Measurements from ENCODE around the gene SMAD6.
"Not testable (repeated sequence)": the region's sequence is repeated elsewhere in the genome, so short reads cannot be mapped to it uniquely, and the experiment has no call there.

The SMAD6 gene

DNA sequence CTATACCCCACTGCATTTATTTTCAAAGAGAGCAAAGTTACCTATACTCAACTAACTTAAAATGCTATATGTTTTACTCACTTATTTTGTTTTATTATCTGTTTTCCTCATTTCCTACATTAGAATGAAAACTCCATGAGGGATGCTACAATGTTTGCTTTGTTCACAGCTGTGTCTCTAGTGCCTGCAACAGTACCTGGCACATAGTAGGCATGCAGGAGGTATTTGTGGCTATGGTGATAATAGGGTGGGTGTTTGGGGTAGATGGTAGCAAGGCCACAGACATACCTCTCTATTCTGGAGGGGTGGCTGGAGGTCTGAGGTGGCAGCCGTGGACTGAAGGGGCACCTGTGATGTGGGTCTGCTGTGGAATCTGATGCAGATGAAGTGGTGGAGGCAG lies 24.7 kb upstream of the SMAD6 start:
- FAIRE-seq = no peak

- no peak for FAIRE-seq
Measured at GRCh38 chr15:66679061-66679656, 22.9 kb upstream of the SMAD6 start.

DNA sequence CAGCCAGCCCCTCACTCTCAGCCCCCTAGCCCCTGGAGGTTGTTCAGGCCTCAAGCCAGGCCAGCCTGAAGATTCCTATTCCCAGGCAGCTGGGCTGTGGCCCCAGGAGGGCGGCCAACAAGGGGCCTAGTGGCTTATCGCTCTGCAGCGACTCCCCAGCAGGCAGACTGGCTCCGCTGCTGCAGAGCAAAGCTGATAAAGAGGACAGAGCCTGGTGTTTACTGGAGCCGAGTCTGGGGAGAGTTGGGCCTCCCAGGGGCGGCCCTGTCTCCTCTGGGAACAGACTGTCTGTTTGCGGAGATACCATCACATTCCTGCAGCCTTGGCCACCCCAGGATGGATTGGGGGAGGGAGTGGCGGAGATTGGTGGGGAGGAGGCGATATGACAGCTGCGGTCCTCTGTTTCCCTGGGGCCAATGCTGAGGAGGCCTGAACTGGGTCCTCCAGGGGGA lies 22.4 kb upstream of the SMAD6 start:
- no peak for FAIRE-seq

DNA sequence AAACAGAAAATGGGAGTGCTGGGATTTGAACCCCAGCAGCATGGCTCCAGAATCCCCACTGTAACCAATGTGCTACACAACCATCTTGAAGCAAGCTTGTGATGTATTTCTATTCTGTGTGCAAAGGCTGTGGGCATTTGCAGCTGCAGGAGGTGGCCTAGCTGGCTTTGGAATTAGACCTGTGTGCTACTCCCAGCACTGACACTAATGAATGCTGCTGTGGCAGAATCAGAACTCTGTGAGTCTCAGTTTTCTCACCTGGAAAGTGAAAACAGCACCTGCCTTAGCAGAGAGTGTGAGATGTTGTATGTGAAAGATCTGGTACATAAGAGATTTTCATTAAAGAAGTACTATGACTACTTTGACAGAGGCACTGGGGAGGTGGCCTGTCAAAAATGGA lies 21.5 kb upstream of the SMAD6 start:
- FAIRE-seq = no peak

GRCh38 chr15:66681395-66681794 lies 20.6 kb upstream of the SMAD6 start:
- FAIRE-seq = no peak

GRCh38 chr15:66682246-66682645 lies 19.8 kb upstream of the SMAD6 start:
- FAIRE-seq = no peak

DNA sequence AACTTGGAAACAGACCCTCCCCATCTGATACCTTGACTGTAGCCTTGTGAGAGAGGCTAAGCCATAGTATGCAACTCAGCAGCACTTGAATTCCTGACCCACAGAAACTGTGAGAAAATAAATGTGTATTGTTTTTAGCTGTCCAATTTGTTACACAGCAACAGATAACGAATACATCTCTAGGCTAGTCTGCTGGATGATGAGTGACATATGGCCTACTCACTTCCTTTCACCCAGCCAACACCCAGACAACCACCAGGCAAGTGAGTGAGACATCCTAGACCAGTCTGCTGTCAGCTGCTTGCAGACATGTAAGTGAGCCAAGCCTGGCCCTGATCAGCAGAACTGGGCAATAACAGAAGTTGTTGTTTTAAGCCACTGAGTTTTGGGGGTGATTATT lies 19.2 kb upstream of the SMAD6 start:
- FAIRE-seq = no peak

DNA sequence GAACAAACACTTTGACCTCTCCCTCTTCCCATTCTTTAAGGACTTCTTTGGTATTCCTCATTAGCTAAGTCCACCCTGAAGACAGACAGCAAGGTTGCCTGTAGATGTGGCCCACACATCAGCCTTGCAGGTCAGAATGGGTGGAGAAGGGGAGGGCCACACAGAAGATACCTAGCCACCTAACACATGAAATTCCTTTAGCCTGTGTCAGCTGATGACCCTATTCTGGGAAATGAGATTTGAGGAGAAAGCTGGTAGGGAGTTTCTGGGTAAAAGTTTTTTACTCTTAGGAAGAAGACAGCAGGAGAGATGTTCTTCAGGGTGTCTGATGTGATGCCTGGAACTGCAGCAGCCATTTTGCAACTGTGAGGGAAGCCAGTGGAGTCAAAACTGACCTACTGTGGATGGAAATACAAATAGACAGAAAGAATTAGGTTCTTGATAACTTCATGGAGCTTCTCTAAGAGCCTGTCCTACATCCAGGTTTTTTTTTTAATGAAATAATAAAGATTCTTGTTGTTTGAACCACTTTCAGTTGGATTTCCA lies 17.8 kb upstream of the SMAD6 start:
- FAIRE-seq = no peak

DNA sequence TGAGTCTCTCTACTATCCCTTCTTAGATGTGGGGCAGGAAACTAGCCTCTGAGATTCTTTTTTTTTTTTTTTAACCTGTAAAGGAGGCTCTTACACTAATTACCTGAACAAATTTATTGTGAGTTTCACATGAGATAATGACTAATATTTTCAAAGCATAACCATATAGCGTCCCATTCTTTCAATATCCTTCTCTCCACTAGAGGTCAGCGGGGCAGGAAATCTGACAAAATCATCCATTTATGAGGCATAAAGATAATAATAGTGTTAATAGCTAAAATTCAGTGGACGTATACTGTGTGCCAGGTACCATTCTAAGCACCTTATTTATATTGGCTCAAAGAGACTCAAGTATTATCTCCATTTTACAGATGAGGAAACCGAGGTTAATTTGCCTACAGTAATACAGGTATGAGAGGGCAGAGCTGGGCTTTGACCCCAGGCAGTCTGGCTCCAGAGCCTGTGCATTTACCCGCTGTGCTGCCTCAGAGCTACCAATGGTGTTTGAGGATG lies 16.3 kb upstream of the SMAD6 start:
- FAIRE-seq = peak; percentile 19

DNA sequence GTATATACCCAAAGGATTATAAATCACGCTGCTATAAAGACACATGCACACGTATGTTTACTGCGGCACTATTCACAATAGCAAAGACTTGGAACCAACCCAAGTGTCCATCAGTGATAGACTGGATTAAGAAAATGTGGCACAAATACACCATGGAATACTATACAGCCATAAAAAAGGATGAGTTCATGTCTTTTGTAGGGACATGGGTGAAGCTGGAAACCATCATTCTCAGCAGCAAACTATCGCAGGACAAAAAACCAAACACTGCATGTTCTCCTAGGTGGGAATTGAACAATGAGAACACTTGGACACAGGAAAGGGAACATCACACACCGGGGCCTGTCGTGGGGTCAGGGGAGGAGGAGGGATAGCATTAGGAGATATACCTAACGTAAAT lies 11.1 kb upstream of the SMAD6 start:
- FAIRE-seq = not testable (repeated sequence)

DNA sequence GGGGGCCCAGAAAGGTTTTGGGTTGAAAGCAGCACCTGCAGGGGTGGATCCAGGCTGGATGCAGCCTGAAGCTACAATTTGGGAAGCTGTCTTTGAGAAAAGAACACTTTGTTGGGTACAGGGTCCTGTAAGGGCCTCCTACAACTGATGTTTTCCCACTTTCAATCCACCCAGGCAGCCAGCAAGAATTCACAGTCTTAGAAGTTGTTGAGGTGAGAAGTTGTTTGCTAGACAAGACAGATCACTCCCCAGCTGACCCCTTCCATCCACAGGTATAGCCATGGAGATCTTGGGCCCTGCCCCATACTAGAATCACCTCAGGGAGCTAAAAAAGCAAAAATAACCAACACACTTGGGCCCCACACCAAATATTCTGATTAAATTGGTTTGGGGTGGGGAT lies 10.3 kb upstream of the SMAD6 start:
- no peak for FAIRE-seq

DNA sequence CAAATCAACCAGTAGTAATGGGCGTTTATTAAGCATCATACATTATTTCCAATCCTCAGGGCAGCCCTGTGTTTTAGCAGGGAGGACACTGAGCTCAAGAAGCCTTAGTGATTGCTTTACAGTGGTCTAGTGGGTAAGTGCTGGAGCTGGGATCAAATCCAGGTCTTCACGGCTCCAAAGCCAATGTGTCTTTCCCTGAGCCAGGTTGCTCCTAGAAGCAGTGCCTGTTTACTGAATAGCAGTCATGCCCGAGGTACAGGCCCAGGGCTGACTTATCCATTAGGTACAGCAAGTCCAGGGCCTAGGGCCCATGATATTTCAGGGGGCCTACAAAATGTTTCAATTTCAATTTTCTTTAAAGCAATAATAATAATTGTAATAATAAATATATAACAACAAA lies 9.6 kb upstream of the SMAD6 start:
- no peak for FAIRE-seq

DNA sequence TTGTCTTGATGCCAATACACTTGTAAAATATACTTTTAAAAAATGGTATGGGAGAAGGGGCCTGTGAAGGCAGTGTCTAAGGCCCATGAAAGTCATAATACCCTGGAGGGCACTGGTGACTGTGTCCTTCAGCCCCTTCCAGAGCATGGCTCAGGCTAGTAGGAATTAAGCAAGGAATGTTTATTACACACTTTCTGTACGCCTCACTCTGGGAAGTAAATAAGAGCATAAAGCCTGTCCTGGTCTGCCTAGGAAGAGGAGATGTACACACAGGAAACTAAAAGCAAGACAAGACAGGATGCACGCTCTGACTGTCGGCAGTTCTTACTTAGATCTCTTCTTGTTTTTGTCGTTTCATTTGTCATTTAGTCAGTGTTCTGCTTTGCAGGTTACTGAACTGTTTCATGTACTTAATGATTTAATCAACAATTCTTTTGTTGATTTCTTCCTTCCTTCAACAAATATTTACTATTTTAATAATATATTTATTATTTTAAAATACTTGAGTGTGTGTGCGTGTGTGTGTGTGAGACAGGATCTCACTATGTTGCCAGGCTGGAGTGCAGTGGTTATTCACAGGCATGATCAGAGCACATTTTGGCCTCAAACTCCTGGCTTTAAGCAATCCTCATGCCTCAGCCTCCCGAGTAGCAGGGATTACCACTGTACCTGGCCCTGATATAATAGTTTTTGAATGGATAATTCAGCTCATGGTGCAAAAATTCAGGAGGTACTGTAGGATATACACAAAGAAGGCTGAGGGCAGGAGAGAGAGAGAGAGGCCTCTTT lies 9.0 kb upstream of the SMAD6 start:
- FAIRE-seq = no peak

- no peak for FAIRE-seq
Measured at GRCh38 chr15:66696770-66697169, 5.3 kb upstream of the SMAD6 start.

DNA sequence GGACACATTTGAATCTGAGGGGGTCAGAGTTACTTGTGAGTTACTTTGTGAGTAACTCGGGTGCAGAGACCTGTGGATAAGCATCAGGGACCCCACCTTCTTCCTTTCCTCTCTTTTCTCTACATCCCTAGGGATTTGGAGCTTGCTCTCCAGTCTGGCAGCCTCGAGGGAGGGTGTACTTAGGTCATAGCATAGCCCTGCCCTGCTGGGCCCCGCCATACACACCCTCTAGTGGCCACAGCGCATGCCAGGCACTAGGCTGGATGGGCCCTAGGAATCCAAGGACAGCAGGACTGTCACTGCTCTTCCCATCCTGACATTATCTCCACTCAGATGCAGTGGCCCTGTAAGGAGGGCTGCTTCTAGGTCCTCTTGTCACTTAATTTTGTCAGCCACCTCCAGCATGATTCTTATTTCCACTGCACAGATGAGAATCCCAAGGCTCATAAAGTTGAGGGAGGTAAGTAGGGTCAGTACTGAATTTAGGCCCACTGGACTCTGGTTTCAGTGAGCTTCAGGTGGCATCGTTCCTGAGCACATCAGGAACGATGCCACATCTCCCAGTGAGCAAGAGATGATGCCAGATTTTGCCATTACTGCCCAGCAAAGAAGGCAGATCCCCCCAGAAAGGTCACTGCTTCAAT lies 3.6 kb upstream of the SMAD6 start:
- no peak for FAIRE-seq

DNA sequence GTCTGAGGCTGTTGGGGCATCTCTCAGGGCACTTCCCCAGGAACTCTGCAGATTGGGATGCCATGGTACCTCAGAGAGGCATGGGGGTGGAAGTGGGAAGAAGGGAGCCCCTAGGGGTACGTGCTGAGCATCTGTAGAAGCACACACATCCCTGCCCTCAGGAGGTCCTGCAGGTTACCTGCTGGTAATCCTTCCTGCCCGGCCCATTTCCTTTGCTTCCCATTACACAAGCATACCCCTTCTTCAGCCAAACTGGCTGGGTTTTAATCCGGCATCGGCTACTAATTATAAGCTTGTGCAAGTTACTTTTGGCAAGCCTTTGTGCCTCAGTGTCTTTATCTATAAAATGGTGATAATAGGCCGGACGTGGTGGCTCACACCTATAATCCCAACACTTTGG lies 3.1 kb upstream of the SMAD6 start:
- no peak for FAIRE-seq

DNA sequence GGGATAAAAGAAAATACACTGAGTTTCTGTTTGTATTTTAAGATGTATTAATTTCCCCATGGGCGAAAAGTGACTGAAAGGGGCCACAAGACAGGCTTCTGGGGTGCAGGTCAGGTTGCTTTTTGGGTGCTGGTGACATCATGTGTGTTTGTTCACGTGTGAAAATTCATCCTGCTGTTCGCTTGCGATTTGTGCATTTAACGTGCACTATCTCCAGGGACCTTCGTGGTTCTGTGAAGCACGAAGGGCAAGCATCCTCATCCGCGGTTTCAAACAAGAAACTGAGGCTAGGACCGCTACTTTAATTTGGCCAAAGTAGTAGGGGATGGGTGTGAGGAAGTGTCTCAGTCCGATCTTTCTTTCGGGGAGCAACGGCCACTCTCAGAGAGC lies 1.6 kb upstream of the SMAD6 start:
- FAIRE-seq = no peak

DNA sequence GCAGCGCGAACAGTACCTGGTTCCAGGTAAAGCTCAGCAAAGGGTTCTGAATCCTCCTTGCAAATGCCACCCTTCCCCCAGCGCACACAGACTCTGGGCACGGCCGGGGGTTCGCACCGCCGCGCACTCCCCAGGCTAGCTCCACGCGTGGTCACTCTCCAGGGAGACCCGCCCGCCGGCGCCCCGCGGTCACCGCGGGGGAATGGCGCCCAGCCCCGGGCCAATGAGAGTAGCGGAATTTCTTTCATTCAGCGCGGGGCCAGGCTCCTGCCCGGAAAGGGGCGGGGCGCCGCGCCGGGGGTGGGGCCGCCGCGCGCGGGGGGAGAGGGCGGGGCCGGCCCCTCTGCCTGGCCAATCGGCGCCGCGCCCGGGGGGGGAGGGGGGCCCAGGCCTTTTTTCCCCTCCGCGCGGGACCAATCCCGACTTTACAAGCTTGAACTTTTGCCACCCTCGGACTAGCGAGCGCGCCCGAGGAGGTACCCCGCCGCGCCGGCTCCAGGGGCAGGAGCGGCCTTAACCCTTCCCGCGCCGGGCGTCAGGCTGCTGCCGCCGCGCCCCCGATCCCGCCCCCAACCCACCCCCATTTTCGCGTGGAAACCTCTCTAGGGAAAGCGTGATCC lies 1.1 kb upstream of the SMAD6 start:
- no peak for FAIRE-seq

DNA sequence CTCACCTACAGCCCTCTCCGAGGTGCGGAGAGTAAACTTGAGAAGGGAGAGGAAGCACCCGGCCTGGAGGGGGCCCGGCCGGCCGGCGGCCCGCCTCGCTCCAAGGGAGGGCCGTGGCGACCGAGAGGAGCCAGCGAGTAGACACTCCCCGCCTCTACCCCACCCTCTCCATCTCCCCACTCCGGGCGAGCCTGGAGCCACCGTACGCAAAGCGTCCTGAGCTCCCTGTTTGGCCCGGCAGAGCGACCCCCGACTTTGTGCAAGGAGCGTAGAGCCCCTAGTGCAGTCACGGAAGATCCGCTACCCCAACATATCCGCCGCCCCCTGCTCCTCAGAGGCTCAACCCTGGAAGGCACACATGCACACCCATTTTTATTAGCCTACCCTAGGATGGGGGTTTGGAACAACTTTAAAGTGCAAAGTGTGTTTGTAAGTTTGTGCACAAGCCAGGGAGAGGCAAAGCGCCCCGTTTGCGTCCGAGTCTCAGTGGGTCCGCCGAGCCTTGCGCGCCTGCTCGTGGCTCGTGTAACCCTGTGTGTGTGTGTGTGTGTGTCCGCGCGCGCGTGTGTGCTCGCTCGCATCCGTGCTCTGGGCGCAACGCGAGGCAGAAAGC lies 508 bp upstream of the SMAD6 start:
- FAIRE-seq = no peak

- no peak for FAIRE-seq
Measured at GRCh38 chr15:66702787-66703539, 927 bp downstream of the SMAD6 start.

- FAIRE-seq = no peak
Measured at GRCh38 chr15:66703540-66703941, 1.5 kb downstream of the SMAD6 start.
